ENCODE measurements around the gene ZNF217. TPM values are rescaled to one million over a fixed set of nuclear protein-coding genes. Genes with fewer than 3 reads are reported as not detected.

The ZNF217 gene
- total and polyA plus RNA-seq, 2 donors (not counting 3 experiments of a cell fraction or from before 2014, with no cell fraction given) = 5.8 to 31.7 TPM

DNA sequence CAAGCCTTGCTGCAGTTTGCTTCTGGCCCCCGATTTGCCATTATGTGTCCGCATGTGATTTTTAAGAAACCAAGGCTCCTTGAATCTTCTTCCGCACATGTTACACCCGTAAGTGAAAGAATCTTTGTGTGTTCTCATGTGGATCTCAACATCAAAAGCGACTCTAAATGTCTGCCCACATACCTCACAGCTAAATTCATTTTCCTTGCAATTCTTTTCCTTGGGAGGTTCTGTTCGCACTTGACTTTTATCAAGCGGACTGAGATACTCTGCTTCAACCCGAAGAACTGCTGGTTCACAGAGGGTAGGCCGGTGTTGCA lies 11.4 kb downstream of the ZNF217 start:
- H3K79me2 ChIP-seq (ENCODE audit: control insufficient read depth, insufficient read depth, low read length) = peaks cover 82% of the 10 kb centered on the region
- H3K9me3 ChIP-seq (replicated peaks; ENCODE audit: control insufficient read depth, insufficient read depth, low read length) = no peaks in the 10 kb centered on the region
- intact Hi-C loops (cut with micrococcal nuclease) (no loop called here), dilution Hi-C loops (cut with MboI; ENCODE audit: extremely low pct_ligation_motif_present, low sequenced_read_pairs) (loop anchor here (25.0 kb wide), 1 partner anchor 355 kb away; no protein-coding TSS in a partner anchor)
- H4K20me1 ChIP-seq (replicated peaks; ENCODE audit: control insufficient read depth, extremely low read depth, insufficient read depth, low read length) = no peaks in the 10 kb centered on the region
- H3K4me1 ChIP-seq (ENCODE audit: control insufficient read depth, extremely low read depth, insufficient read depth, low read length) = peaks cover 24% of the 10 kb centered on the region
- no peak overlapping the region for H3K9ac ChIP-seq (replicated peaks; ENCODE audit: extremely low read depth, insufficient read depth, low read length)
- H3K9me1 ChIP-seq (replicated peaks; ENCODE audit: control insufficient read depth, extremely low read depth, insufficient read depth, low read length) = no peaks in the 10 kb centered on the region
- peaks cover 14 to 15% of the 10 kb centered on the region in 2 experiments for H3K36me3 ChIP-seq (ENCODE audit: control insufficient read depth in 2 of 2, extremely low read depth in 1 of 2, insufficient read depth in 2 of 2, low read length in 2 of 2)
- TF ChIP-seq MYC (IDR thresholded peaks at IDR 0.05; ENCODE audit: low read depth, low read length) (no peak), MAX (IDR thresholded peaks at IDR 0.05; ENCODE audit: insufficient read depth, insufficient read length) (no peak), POLR2AphosphoS5 (IDR thresholded peaks at IDR 0.05; ENCODE audit: insufficient read depth, low read depth, low read length) (no peak)
- BruUV-seq (replicated peaks) = no TSS peak
- H3K27me3 ChIP-seq (ENCODE audit: control insufficient read depth in 2 of 2, insufficient read depth in 2 of 2, low read length in 2 of 2) = no peaks in the 10 kb centered on the region
- ChIA-PET POLR2A (no interaction called here), CTCF (interaction anchor here (1.2 to 2.4 kb wide), 3 partner anchors 31 to 358 kb away, joined by 4 to 18 read pairs (median 11); no protein-coding TSS in a partner anchor)
- DNase-seq (ENCODE audit: low read depth, low spot score) = no peak
- H2AFZ ChIP-seq (ENCODE audit: low read depth, low read length) = no peak overlapping the region
- H3K4me3 ChIP-seq (replicated peaks in 1 of 3; ENCODE audit: insufficient read depth in 1 of 3, low read depth in 1 of 3, low read length in 3 of 3) = no peak overlapping the region
- H3K4me2 ChIP-seq (ENCODE audit: insufficient read depth, low read length) = no peak overlapping the region
- H3K27ac ChIP-seq (ENCODE audit: insufficient read depth, low read depth, low read length) = no peak overlapping the region
- FAIRE-seq = no peak

DNA sequence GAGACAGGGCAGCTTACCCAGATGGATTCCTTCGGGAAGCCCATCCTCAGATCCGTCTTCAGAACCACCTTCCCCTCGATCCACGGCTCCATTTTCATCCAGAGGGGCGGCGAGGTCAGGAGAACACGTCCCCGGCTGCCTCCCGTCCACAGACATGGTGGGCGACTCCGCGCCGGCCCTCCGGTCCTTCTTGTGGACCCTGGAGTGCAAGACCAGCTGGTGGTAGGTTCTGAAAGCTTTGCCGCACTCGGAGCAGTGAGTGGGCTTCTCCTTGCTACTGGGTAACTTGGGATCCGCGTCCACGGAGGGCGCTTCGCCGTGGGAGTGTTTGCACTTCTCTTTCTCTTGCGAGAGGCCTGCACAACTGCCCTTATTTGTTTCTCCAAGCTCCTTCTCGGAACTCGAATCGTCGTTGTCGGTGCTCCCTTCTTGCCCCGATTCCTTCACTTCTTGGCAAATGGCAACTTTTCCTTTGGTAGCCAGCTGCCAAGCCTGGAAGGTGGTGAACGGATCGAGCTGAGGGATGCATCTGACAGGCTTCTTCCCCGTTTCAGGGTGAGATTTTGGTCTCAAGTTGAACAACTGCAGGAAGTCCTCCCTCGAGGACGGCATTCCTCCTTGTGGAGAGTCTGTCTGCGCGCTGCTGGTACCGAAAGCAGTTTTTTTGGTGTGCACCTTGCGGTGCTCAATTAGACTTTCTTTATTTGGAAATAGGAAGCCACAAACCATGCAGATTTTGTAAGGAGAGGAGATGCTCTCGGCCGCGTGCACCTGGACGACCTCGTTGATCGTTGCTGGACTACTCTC lies 12.0 kb downstream of the ZNF217 start:
- Histone ChIP-seq H3K79me2 (ENCODE audit: control insufficient read depth, insufficient read depth, low read length) (peaks cover 82% of the 10 kb centered on the region), H3K4me3 (replicated peaks in 1 of 3; ENCODE audit: insufficient read depth in 1 of 3, low read depth in 1 of 3, low read length in 3 of 3) (no peak overlapping the region), H3K4me1 (ENCODE audit: control insufficient read depth, extremely low read depth, insufficient read depth, low read length) (peaks cover 21% of the 10 kb centered on the region), H2AFZ (ENCODE audit: low read depth, low read length) (no peak overlapping the region), H3K9ac (replicated peaks; ENCODE audit: extremely low read depth, insufficient read depth, low read length) (no peak overlapping the region), H3K27me3 (ENCODE audit: control insufficient read depth in 2 of 2, insufficient read depth in 2 of 2, low read length in 2 of 2) (no peaks in the 10 kb centered on the region), H4K20me1 (replicated peaks; ENCODE audit: control insufficient read depth, extremely low read depth, insufficient read depth, low read length) (no peaks in the 10 kb centered on the region), H3K9me3 (replicated peaks; ENCODE audit: control insufficient read depth, insufficient read depth, low read length) (no peaks in the 10 kb centered on the region), H3K9me1 (replicated peaks; ENCODE audit: control insufficient read depth, extremely low read depth, insufficient read depth, low read length) (no peaks in the 10 kb centered on the region), H3K27ac (ENCODE audit: insufficient read depth, low read depth, low read length) (no peak overlapping the region), H3K4me2 (ENCODE audit: insufficient read depth, low read length) (no peak overlapping the region), H3K36me3 (ENCODE audit: control insufficient read depth in 2 of 2, extremely low read depth in 1 of 2, insufficient read depth in 2 of 2, low read length in 2 of 2) (peaks cover 18 to 19% of the 10 kb centered on the region in 2 experiments)
- POLR2A ChIA-PET = no interaction called here
- CTCF ChIA-PET = interaction anchor here (2.4 to 7.3 kb wide), 2 partner anchors 334 to 358 kb away, joined by 11 to 141 read pairs; no protein-coding TSS in a partner anchor
- TF ChIP-seq FOS (IDR thresholded peaks at IDR 0.05; ENCODE audit: borderline replicate concordance, insufficient read depth, low read length) = no peak
- no peak for TF ChIP-seq JUN (IDR thresholded peaks at IDR 0.05; ENCODE audit: borderline replicate concordance, insufficient read depth, insufficient read length, low read depth)
- no peak for TF ChIP-seq EZH2 (IDR thresholded peaks at IDR 0.05; ENCODE audit: borderline replicate concordance, low read depth, low read length, severe bottlenecking)
- TF ChIP-seq POLR2AphosphoS5 (IDR thresholded peaks at IDR 0.05; ENCODE audit: insufficient read depth, low read depth, low read length) = no peak
- no peak for TF ChIP-seq MAX (IDR thresholded peaks at IDR 0.05; ENCODE audit: insufficient read depth, insufficient read length)
- TF ChIP-seq MYC (IDR thresholded peaks at IDR 0.05; ENCODE audit: low read depth, low read length) = no peak
- no peak for TF ChIP-seq POLR2A (IDR thresholded peaks at IDR 0.05; ENCODE audit: low read depth, low read length)
- TF ChIP-seq, protein P1, sequence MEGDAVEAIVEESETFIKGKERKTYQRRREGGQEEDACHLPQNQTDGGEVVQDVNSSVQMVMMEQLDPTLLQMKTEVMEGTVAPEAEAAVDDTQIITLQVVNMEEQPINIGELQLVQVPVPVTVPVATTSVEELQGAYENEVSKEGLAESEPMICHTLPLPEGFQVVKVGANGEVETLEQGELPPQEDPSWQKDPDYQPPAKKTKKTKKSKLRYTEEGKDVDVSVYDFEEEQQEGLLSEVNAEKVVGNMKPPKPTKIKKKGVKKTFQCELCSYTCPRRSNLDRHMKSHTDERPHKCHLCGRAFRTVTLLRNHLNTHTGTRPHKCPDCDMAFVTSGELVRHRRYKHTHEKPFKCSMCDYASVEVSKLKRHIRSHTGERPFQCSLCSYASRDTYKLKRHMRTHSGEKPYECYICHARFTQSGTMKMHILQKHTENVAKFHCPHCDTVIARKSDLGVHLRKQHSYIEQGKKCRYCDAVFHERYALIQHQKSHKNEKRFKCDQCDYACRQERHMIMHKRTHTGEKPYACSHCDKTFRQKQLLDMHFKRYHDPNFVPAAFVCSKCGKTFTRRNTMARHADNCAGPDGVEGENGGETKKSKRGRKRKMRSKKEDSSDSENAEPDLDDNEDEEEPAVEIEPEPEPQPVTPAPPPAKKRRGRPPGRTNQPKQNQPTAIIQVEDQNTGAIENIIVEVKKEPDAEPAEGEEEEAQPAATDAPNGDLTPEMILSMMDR (IDR thresholded peaks at IDR 0.05; ENCODE audit: extremely low read depth in 1 of 2, insufficient read depth in 1 of 2, low read depth in 1 of 2, low read length in 2 of 2) = no peak
- no peak for TF ChIP-seq GATA2 (IDR thresholded peaks at IDR 0.05; ENCODE audit: insufficient read depth, insufficient read length, low read depth, low read length)
- DNase-seq (ENCODE audit: low read depth, low spot score) (no peak), FAIRE-seq (no peak)
- intact Hi-C loops (cut with micrococcal nuclease) = no loop called here
- dilution Hi-C loops (cut with MboI; ENCODE audit: extremely low pct_ligation_motif_present, low sequenced_read_pairs) = loop anchor here (25.0 kb wide), 1 partner anchor 356 kb away; no protein-coding TSS in a partner anchor
- no TSS peak for BruUV-seq (replicated peaks)

All from endothelial cell of umbilical vein (primary cell).